NB4 (cell line): ENCODE measurements around the gene GRAPL.
"Not testable (repeated sequence)": the region's sequence is repeated elsewhere in the genome, so short reads cannot be mapped to it uniquely, and the experiment has no call there.

Experiments
- DNase-seq: peaks from one replicate; pipeline ENCODE4 v3.0.0; 2010; ENCODE audit warnings: low read depth
- H3K4me3 ChIP-seq: one replicate; pipeline ENCODE4 v1.5.1; 2011; ENCODE audit warnings: mild to moderate bottlenecking, low read depth, low read length, moderate library complexity

Gene GRAPL

DNA sequence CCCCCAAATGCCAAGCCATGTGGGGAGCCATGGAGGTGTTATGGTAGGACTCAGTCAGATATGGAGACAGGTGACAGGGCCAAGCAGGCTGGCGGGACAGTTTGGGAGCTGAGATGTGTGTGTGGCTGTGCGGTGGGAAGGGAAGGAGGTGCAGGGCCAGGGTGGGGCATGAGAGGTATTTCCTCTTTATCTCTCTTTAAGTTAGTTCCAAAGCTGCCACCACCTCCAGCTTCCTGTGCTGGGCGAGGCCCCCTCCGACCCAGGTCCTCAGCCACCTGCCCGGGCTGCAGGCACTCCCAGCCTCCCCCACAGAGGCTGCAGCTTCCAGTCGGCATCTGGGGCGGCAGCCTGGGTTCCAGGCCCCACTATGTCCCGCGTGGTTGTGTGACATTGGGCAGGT is 6.4 kb downstream of the GRAPL start:
- H3K4me3 ChIP-seq, DNase-seq: not testable (repeated sequence)

DNA sequence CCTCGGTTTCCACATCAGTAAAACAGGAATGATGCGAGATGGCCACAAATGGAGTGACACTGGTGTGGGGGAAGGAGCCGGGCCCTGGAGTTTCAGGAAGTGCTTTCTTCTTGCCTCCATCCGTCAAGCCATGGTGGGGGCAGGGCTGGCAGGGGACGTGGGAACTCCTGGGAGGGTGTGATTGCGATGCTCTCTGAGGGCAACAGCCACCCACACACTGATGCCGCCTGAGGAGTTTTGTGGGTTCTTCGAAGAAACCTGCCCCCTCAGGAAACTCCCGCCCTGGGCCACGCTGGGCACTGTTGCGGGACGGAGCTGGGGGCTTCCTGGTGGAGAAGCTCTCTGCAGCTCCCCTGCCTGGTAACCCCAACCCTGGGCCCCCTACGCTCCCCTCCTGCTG is 8.0 kb downstream of the GRAPL start:
- DNase-seq, H3K4me3 ChIP-seq: not testable (repeated sequence)

DNA sequence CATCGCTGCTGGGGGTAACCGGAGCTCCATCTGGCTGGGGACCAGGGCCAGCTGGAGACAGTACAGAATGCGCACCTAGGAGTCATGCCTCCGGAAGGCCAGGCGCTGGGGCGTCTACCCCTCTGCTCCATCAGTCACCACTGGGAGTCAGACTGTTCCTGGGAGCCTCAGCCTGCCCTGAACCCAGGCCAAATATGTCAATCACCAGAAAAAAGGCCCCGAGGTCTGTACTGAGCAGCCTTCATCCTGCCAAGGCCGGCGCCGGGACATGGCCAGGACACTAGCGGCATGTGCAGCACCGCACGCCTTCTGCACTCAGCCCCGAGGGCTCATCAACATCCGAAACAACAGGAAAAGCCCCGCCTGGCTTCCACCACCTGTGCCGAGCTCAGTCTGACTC is 8.7 kb downstream of the GRAPL start:
- H3K4me3 ChIP-seq, DNase-seq: not testable (repeated sequence)

DNA sequence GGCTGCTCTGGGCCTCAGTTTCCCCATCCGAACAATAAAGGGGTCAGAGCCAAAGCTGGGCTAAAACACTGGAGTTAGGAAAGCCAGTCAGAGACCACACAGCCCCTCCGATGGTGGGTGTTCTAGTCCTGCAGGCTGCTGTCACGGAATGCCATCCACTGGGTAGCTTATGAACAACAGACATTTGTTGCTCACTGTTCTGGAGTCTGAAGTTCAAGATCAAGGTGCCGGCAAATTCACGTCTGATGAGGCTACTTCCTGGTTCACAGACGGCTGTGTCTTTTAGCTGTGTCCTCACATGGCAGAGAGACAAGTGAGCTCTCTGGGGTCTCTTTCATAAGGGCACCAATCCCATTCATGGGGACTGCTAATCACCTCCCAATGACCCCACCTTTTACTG is 9.2 kb downstream of the GRAPL start:
- DNase-seq, H3K4me3 ChIP-seq: not testable (repeated sequence)

DNA sequence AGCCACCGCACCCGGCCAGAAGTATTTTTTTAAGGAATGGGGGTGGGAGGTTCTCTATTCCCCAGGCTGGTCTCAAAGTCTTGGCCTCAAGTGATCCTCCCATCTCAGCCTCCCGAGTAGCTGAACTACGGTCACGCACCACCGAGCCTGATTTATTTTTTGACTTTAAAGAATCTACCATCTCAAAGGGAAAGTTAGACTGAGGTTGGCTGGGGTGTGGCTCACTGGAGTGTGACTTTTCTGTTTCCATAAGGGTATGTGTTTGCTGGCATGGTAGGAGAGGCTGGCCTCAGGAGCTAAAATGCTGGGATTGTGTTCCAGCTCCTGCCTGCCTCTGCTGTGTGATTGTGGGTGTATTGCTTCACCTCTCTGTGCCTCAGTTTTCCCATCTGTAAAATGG is 10.6 kb downstream of the GRAPL start:
- not testable (repeated sequence) for DNase-seq, H3K4me3 ChIP-seq

DNA sequence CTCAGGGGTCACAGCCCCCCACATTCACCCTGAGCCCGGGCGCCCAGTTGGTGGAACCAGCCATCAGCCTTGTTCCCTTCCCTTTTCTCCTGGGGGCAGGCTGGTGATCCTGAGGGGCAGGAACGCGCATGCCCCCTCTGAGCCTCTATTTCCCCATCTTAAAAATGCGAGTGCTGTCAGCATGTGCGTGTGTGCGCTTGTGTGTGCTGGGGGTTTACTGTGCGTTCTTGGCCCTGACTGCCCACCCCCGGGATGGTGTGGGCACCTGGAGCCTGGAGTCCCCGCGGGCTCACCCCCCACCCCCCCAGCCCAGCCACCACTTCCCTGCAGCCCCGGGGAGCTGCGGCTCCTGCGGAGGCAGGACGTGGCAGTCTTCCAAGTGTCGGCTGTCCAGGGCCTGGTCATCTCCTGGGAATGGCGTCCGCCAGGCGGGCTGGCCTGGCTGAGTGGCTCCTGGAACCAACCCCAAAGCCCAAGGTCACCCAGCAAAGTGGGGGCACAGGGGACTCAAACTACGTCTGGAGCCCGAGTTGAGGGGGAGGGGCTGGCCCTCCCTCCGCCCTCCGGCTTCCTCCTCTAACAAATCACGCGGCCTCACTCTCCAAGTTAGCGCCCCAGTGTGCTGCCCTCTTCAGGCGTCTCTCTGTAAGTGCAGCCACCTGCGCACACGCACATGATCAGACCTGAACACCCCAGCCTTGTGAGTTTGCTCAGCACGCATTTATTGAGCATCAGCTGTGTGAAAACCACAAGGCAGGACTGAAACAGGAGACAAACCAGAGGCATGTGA is 14.2 kb downstream of the GRAPL start:
- DNase-seq, H3K4me3 ChIP-seq: not testable (repeated sequence)

GRCh38 chr17:19142419-19142818 is 15.0 kb downstream of the GRAPL start:
- not testable (repeated sequence) for DNase-seq, H3K4me3 ChIP-seq

DNA sequence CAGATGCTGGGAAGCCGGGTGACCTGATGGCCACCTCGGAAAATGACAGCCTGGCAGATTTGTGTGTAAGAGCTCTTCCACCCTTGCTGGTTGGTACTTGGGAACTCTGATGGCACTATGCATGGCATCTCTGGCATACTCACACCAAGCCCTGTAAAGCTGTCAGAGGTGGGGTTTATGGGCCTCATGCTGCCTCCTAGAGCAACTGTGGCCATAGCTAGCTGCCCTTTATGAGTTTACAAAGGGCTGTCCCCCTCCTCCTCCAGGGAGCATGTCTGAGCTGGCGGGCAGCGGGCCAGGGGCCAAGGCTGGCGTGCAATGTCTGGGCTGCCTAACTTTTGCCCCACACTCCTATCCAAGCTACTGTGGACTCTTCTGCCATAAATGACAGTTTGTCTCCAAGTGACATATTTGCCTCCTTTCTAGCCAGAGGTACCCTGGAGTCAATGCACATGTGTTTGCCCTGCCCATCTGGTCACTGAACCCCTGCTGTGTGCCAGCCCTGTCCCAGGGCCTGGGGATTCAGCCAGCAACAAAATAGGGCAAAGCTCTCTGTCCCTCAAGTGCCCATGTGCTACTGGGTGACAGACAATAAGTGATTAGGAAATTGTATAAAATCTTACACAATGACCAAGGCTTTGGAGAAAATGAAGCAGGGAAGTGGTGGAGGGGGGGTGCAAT is 15.8 kb downstream of the GRAPL start:
- not testable (repeated sequence) for DNase-seq, H3K4me3 ChIP-seq

- DNase-seq, H3K4me3 ChIP-seq: not testable (repeated sequence)
Observed at GRCh38 chr17:19144373-19144772, 17.0 kb downstream of the GRAPL start.

GRCh38 chr17:19145471-19145870 is 18.1 kb downstream of the GRAPL start:
- not testable (repeated sequence) for H3K4me3 ChIP-seq, DNase-seq

- H3K4me3 ChIP-seq, DNase-seq: not testable (repeated sequence)
Observed at GRCh38 chr17:19150678-19151615, 23.6 kb downstream of the GRAPL start.

DNA sequence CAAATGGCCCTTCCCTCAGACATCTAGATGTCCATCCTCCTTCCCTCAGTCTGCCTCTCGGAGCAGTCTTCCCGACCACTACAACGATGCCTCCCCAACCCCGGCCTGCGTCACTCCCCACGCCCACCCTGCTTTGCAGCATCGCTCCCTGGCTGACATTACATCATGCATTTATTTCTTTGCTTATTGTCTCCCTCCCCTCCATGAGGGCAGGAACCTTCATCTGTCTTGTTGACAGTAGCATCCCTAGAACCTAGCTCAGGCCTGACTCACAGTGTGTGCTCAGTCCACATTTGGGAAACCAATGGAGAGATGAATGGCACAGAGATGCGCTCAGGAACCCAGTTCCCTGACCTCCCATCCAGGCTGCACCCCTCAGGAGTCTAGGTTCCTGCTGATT is 30.2 kb downstream of the GRAPL start:
- not testable (repeated sequence) for H3K4me3 ChIP-seq, DNase-seq

DNA sequence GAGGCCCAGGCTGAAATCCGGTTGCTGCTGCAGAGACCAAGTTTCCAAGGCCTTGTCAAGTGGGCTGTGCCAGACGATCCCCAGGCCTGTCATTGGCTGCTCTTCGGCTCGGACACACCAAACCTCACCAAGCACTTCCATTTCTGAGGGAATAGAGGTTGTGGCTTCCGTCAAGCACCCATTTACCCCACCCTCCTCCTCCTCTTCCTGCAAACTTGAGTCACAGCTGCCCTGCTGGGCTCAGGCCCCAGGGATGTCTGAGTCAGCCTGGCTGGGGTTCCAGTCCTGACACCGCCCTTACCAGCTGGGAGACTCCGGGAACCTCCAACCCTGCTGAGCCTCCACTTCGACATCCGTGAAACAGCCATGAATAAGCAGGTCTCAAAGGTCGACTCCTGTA is 31.1 kb downstream of the GRAPL start:
- not testable (repeated sequence) for H3K4me3 ChIP-seq, DNase-seq

DNA sequence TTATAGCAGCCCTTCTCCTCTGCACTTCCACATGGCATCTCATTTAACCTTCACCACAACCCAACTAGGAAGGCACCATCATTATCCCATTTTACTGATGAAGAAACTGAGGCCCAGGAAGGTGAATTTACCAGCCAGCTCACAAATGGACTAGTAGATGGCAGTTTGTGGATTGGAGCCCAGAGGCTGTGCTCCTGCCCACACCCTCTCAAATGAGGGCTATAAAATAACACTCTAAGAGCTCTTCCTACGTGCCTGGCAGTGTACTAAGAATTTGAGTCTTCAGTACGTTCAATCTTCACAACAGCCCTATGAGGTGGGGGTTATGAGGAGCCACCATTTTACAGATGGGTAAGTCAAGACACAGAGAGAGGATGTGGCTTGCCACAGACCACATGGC is 31.5 kb downstream of the GRAPL start:
- DNase-seq, result not testable (repeated sequence)

DNA sequence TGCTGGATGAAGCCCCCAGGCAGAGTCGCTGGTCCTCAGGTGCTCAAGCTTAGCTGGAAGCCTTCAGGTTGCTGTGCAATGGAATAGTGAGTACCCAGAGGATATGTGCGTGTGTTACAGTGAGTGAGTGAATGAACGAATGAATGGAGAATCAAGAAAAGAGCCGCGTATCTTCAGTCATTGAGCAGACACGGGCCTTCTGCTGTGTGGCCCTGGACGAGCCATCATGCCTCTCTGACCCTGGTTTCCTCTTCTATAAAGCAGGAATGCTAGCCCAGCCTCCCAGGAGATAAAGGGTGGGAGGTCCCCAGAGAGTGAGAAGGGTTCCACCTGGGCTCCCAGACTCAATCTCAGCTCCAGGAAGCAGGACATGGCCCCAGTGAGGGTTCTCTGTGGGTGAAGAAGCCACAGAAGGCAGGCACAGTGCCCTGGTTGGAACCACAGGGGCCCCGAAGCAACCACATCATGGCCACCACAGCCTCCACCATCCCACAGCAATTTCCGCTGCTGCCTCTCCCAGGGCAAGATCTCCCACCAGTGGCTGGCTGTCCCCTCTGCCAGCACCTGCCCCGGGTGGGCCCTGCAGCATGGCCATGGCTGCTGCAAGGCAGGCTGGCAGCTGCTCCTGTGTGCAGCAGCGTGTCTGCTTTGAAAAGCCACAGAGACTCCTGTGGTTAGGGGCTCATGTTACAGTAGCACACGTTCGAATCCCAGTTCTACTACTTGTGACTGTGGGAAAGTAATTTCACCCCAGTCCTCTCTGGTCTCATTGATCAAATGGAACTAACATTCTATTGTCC is 34.1 kb downstream of the GRAPL start:
- not testable (repeated sequence) for DNase-seq, H3K4me3 ChIP-seq

More for the DNA sequence above, 31.5 kb downstream of the GRAPL start:
- H3K4me3 ChIP-seq, result not testable (repeated sequence)

- not testable (repeated sequence) for H3K4me3 ChIP-seq, DNase-seq
Observed at GRCh38 chr17:19162384-19163216, 35.2 kb downstream of the GRAPL start.

GRCh38 chr17:19174422-19174821 is 47.0 kb downstream of the GRAPL start:
- DNase-seq, H3K4me3 ChIP-seq: not testable (repeated sequence)

DNA sequence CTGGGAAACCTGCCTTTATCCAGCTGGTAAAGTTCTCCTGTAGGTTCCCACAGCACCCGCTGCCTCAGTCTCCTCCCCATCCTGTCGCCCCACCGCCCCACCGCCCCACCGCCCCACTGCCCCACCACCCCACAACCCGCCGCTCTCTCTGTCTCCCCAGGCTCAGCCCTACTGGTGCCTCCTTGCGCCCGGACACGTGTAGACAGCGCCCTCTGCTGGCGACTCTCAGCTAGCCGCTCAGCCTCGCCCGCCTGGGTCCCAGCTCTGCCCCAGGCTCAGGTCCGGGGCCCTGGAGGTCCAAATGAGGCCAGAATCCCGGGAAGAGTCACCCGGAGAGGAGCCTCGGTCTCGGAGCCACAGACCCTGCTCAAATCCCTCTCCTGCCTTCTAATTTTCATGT is 48.0 kb downstream of the GRAPL start:
- H3K4me3 ChIP-seq, DNase-seq: not testable (repeated sequence)
